ENCODE results near the gene CXorf38.

The CXorf38 gene

GRCh38 chrX:40647307-40648197 is at the start of gene CXorf38:
TSS of gene CXorf38 (minus strand) at chrX:40647561. CDS start at chrX:40647520, 41 bp downstream.
- peak; percentile 93 for DNase-seq

- DNase-seq, result no peak
Observed at GRCh38 chrX:40694802-40695201, 47.4 kb upstream of the CXorf38 start.

- no peak for DNase-seq
Observed at GRCh38 chrX:40688929-40689328, 41.6 kb upstream of the CXorf38 start.

GRCh38 chrX:40687169-40687568 is 39.8 kb upstream of the CXorf38 start:
- DNase-seq, result no peak

GRCh38 chrX:40685362-40685918 is 38.1 kb upstream of the CXorf38 start:
- no peak for DNase-seq

- DNase-seq, result no peak
Observed at GRCh38 chrX:40684092-40684491, 36.7 kb upstream of the CXorf38 start.

- no peak for DNase-seq
Observed at GRCh38 chrX:40683245-40683644, 35.9 kb upstream of the CXorf38 start.

- no peak for DNase-seq
Observed at GRCh38 chrX:40671126-40671525, 23.8 kb upstream of the CXorf38 start.

GRCh38 chrX:40663880-40664630 is 16.7 kb upstream of the CXorf38 start:
- no peak for DNase-seq

GRCh38 chrX:40663078-40663740 is 15.8 kb upstream of the CXorf38 start:
- DNase-seq, result no peak

GRCh38 chrX:40661489-40661888 is 14.1 kb upstream of the CXorf38 start:
- DNase-seq, result no peak

- no peak for DNase-seq
Observed at GRCh38 chrX:40660381-40660780, 13.0 kb upstream of the CXorf38 start.

GRCh38 chrX:40653535-40653934 is 6.2 kb upstream of the CXorf38 start:
- no peak for DNase-seq

GRCh38 chrX:40652664-40653063 is 5.3 kb upstream of the CXorf38 start:
- DNase-seq, result no peak

- no peak for DNase-seq
Observed at GRCh38 chrX:40651620-40652223, 4.4 kb upstream of the CXorf38 start.

GRCh38 chrX:40646489-40647306 is 663 bp downstream of the CXorf38 start:
- DNase-seq, result no peak

- peak; percentile 40 for DNase-seq
Observed at GRCh38 chrX:40644821-40645358, 2.5 kb downstream of the CXorf38 start.

- DNase-seq, result no peak
Observed at GRCh38 chrX:40644176-40644575, 3.2 kb downstream of the CXorf38 start.

- DNase-seq, result no peak
Observed at GRCh38 chrX:40637687-40638086, 9.7 kb downstream of the CXorf38 start.

GRCh38 chrX:40632199-40632598 is 15.2 kb downstream of the CXorf38 start:
- DNase-seq, result no peak

GRCh38 chrX:40628506-40628905 is 18.9 kb downstream of the CXorf38 start:
- no peak for DNase-seq

Data from GOT3 (cell line).